SKM-1 (cell line): ENCODE data around the gene ZNF57.
"Not testable (repeated sequence)": the region's sequence is repeated elsewhere in the genome, so short reads cannot be mapped to it uniquely, and the experiment has no call there.

Experiments used
- DNase-seq: peaks from one replicate; lab custom pipeline; 2025; ENCODE audit not compliant: unreplicated experiment; lab: John Stamatoyannopoulos, UW

Gene ZNF57

GRCh38 chr19:2900296-2901252, at the start of gene ZNF57:
Gene ZNF57, plus strand, starts transcription at chr19:2900928. Its CDS starts 118 bp downstream, at chr19:2901046.
- peak; percentile 97 for DNase-seq

DNA sequence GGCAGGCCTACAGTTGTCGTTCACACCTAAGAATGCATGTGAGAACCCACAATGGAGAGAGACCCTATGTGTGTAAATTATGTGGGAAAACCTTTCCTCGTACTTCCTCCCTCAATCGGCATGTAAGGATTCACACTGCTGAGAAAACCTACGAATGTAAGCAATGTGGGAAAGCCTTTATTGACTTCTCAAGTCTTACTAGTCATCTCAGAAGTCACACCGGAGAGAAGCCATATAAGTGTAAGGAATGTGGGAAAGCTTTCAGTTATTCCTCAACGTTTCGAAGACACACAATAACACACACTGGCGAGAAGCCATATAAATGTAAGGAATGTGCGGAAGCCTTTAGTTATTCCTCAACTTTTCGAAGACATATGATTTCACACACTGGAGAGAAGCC, 48.1 kb upstream of the ZNF57 start:
- DNase-seq: no peak

GRCh38 chr19:2853015-2853606, 47.6 kb upstream of the ZNF57 start:
- no peak for DNase-seq

GRCh38 chr19:2854849-2855248, 45.9 kb upstream of the ZNF57 start:
- no peak for DNase-seq

- DNase-seq: no peak
Observed at GRCh38 chr19:2856457-2857050, 44.2 kb upstream of the ZNF57 start.

DNA sequence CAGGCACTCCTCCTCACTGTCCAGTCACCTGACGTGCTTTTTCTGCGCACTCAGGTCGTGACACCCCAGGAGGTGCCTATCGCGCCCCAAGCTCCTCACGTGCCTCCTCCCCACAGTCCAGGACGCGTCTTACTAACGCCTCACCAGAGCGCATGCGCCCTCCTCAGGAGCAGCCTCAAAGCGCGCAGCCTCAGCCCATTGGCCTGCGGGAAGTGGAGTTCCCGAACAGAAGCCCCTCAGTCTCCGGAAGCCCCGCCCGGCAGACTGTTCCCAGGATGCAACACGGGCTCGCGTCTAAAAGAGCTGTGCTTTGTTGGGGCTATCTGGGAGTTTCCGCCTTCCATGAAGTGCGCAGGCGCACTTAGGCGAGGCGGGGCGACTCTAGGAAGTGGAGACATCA, 41.9 kb upstream of the ZNF57 start:
- DNase-seq: no peak

DNA sequence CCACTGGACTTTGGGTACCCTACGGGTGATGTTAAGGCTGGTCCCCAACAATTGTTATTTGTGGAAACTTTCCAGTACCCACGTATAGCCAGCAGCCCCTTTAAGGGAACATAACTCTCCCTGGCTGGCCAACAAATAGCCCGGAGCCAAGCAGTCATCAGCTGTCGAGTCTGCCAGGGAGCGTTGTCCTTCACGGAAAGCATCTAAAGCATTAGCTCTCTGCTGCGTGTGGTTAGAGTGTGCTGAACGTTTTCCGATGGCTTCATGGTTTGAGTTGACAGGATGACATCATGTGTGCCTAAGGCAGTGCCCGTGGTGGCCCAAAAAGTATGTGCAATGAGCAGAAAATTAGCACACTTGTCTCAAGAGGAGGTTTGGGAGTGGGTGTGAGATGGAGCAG, 36.9 kb upstream of the ZNF57 start:
- no peak for DNase-seq

- DNase-seq: no peak
Observed at GRCh38 chr19:2865334-2866100, 35.2 kb upstream of the ZNF57 start.

DNA sequence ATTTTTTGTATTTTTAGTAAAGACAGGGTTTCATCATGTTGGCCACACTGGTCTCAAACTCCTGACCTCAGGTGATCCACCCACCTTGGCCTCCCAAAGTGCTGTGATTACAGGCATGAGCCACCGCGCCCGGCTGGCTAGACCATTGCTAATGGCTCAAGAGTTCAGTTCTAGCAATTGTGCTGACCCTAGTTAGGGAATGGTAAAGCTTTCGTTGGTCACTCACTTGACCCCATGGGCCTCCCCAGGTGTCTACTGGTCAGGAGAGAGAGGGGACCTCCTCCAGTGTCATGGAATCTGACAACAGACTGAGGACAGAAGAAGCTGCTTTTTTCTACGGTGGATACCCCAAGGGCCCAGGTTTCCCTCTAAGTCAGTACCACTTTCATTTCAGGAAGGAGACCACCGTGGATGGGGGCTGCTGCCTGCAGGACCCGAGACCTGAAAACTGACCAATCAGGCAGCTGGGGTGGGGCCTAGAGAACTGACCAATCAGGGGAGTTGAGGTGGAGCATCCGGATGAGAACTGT, 34.2 kb upstream of the ZNF57 start:
- DNase-seq: no peak

DNA sequence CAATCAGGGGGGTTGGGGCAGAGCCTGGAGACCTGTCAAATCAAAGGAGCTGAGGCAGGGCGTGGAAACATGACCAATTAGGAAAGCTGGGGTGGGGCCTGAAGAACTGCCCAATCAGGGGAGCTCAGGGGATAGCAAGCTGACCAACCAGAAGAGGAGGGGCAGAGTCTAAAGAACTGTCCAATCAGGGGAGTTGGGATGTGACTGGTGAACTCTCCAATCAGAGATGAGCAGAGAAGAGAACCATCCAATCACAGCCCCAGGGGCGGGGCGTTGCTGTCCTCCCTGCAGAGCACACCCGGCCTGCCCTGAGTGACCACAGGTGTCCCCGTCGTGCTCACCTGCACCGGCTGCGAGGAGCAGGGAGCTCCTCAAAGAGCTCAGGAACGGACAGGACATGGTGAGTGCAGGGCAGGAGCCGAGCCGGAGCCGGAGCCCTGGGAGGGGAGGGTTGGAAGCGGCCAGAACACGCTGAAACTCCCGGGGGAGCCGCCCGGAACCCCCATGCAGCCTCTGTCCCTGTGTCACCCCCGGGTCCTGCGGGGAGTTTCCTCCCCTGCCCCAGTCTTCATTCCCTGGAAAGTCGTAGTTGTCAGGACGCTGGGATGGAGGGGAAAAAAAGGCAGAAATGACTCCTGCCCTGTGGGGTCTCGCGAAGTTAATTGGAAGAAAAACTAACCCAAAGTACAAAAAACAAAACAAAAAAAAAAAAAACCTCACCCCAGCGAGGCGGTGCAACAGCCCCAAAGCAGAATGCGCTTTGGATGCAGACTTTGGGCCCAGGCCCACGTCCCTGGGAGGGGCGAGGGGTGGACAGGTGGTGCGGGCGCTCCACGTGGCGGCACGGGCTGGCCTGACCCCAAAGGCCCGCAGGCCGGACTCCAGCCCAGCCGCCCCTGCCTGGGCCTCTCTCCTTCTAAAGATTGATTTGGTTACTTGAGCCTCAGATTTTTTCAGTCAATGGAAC, 33.4 kb upstream of the ZNF57 start, which contains the start of gene ZNF556:
ZNF556 (plus strand) TSS at position 311 of the 967 bp plus-strand sequence; CDS start at position 398, 87 bp downstream.
- no peak for DNase-seq

DNA sequence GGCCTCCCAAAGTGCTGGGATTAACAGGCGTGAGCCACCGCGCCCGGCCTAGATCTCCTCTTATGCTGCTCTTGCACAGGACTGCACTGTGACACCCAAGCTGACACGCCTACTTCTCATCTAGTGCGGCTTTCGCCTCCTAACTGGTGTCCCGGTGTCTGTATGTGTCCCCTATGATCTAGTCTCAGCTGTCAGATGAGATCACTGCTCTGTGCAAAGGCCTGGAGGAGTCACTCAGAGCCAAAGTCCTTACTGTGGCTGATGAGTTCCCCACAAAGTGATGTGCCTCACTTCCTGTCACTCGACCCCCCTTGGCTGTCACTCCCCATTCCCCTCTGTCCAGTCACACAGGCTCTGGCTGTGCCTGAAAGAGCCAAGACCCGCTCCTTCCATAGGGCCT, 31.1 kb upstream of the ZNF57 start:
- no peak for DNase-seq

DNA sequence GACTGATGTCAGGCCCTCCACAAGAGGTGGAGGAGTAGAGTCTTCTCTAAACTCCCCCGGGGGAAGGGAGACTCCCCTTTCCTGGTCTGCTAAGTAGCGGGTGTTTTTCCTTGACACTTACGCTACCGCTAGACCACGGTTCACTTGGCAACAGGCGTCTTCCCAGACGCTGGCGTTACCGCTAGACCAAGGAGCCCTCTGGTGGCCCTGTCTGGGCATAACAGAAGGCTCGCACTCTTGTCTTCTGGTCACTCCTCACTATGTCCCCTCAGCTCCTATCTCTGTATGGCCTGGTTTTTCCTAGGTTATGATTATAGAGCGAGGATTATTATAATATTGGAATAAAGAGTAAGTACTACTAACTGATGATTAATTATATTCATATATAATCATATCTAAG, 28.6 kb upstream of the ZNF57 start:
- DNase-seq: not testable (repeated sequence)

GRCh38 chr19:2877398-2878331, 23.1 kb upstream of the ZNF57 start:
- DNase-seq: no peak

DNA sequence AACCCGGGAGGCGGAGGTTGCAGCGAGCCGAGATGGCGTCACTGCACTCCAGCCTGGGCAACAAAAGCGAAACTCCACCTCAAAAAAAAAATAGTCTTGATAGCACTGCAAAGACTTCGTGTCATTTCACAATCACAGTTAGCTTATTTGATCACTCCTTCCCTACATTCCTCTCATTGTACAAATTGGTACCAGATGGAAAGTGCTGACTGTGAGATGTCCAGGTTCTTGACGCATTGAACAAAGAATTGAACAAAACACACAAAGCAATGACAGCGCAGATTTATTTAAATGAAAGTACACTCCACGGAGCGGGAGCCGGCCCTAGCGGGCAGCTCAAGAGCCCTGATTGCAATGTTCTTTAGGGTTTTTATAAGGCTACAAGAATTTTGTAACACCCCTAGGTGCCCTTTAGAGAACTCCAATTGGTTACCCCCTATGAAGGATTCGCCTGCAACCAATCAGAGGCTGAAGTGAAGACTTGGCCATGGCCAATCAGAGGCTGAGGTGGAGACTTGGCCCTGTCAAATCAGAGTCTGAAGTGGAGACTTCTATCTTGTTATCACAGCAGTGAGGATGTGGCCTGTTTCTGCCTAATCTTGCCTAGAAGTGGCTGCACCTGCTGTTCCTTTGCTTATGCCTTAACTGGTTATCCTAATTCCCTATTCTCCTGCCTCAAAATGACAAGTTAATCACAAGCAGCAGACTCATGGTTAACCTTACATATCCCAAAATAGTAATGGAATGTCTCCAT, 16.9 kb upstream of the ZNF57 start:
- no peak for DNase-seq

GRCh38 chr19:2885736-2886135, 15.0 kb upstream of the ZNF57 start:
- no peak for DNase-seq

- peak; percentile 67 for DNase-seq
Observed at GRCh38 chr19:2887391-2887914, 13.3 kb upstream of the ZNF57 start.

DNA sequence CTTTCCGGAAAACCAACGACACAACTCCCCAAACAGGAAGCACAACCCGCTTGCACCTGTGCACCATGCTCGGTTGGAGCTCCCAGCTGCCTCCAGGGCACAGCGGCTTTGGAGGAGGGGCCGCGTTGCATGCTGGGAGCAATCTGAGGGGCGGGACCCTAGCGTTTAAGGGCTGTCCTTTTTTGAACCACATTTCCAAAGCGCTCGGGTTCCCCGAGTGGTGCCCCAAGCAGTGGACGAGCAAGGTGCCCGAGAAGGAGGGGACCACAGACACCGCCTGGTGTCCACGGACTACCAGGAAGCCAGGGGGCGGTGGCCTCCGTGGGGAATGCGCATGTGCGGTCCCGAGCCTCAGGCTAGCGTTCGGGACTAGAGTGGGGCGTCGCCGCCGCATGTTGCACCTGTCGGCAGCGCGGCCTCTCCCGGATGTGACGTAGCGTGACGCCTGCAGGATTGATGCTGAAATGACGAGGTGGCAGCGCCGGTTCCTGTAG, 11.9 kb upstream of the ZNF57 start:
- DNase-seq: peak; percentile 34
